Stromal cell of bone marrow (primary cell): Measurements from ENCODE around the gene HRAS.

Source experiments
- DNase-seq: peaks from one replicate; pipeline ENCODE4 v3.0.0-alpha.2; 2012; ENCODE audit warnings: low read depth

The HRAS gene

DNA sequence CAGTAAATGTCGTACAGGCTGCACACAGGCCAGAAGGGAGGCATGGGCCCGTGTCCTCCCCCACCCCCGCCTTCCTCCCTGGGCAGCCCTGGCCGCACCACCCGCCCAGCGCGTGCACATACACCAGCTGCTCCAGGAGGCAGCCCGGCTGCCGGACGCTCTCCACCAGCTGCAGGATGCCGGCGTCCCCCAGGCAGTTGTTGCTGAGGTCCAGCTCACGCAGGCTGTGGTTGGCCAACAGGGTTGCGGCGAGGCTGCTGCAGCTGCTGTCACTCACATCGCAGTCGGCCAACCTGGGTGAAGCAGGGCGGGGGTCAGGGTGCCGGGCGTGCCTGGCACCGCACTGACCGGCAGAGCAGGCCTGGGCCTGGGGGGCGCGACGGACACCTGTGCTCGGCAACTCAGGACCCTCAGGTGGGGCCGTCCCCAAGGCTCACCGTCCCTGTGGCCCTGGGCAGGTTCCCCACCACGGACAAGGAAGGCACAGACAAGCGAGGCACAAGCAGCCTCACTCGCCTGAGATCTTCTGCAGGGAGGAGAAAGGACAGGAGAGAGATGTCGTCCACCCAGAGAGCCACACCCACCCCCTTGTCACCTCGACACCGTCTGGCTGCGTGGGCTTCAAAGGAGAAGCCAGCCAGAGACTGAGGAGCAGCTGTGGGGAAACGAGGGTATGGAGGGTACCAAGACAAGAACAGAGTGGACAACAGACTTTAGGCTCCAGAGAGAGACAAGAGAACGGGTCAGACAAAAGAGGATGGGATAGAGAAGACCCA lies 40.4 kb downstream of the HRAS start:
- DNase-seq, result no peak

DNA sequence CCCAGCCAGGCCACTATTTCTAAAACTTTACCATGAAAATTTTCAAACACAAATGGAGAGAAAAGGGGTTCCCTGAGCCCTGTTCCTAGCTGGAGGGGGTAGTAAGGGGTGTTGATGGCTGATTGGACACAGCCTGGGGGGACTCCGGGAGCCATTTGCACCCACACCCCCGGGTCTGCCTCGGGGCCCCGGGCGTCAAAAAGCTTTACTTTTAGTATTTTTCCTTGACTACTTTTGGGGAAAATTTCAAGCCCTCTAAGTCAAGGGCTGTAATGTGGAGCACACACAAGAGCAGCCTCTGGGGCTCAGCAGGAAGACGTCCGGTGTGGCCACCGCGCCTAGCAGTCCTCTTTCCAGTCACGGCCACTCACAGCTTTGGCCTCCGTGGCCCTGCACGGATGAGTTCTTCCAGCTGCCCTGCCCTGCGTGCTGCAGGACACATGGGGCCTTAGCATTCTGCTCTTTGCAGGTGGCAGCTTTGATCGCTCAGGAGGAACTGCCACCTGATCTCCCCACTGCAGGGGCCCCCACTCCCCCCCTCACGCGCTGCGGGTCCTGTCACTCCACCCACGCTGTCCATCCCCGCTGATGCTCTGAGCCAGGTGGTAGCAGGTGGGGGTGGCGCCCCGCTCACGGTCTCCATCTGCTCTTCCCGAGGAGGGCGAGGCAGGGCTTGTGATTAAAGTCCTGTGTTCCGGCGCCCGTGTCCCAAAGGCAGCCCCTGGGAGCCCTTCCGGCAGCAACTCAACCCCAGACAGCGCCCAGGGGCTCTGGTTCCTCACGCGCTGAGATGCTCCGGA lies 42.7 kb downstream of the HRAS start:
- no peak for DNase-seq

DNA sequence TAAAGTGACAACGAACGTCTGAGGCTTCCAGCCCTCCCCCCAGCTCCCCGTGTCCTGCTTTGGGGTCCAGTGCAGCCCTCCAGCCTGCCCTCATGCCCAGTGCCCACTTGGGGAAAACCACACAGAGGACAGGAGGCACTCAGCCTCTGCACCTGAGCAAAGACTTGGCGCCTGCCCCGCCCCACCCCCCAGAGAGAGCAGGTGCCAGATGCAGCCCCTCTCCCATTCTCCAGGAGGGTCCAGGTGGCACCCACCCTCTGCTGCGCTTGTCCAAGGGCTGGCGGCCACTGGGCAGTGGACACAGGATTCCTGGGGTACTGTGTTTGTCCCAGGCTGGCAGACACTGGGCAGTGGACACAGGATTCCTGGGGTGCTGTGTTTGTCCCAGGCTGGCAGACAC lies 44.0 kb downstream of the HRAS start:
- DNase-seq, result no peak

DNA sequence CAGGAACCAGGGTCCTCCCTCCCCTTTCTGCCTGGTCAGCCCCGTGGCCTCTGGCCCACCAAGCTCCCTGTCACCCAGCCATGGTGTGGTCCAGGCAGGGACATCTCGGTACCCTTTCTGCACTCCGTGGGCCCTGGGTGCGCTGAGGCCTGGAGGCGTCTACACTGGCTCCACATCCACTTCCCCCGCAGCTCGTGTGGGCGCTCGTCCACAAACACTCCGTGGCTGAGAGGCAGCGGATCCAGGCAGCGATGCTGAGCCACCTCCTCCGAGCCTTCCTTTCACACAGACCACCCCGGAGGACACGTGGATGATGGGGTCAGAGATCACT lies 44.5 kb downstream of the HRAS start:
- no peak for DNase-seq

DNA sequence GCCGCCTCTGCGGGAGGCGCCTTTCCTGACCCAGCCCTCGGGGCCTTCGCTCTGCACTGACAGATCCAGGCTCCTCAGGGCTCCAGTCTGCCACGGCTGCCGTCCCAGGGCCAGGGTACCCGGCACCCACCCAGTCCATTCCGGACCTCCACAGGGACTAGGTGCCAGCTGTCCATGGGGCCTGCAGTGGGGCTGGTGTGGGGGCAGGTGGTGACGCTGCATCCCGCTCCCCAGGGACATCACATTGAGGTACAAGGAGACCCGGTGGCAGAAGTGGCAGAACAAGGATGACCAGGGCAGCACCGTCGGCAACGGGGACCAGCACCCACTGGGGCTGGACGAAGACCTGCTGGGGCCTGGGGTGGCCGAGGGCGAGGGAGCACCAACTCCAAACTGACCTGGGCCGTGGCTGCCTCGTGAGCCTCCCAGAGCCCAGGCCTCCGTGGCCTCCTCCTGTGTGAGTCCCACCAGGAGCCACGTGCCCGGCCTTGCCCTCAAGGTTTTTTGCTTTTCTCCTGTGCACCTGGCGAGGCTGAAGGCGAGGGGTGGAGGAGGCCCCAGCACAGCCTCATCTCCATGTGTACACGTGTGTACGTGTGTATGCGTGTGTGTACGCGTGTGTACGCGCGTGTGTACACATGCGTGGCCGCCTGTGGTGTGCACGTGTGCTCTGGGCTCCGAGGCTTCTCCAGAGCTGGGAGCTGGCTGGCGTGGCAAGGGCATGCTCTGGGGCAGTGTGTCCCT lies 45.0 kb downstream of the HRAS start:
- no peak for DNase-seq

DNA sequence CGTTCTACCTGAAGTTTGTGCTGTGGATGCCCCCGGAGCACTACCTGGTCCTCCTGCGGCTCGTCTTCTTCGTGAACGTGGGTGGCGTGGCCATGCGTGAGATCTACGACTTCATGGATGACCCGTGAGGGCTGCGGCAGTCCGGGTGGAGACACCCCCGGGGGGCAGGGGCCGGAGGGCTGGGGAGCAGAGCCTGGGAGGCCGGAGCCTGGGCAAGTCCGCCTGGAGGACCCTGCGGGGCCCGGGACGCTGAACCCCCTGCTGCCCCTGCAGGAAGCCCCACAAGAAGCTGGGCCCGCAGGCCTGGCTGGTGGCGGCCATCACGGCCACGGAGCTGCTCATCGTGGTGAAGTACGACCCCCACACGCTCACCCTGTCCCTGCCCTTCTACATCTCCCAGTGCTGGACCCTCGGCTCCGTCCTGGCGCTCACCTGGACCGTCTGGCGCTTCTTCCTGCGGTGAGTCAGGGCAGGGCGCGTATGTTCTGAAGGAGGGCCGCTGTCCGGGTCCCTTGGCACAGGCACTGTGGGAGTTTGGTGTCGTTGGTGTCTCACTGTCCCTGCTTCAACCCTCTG lies 45.7 kb downstream of the HRAS start:
- no peak for DNase-seq

DNA sequence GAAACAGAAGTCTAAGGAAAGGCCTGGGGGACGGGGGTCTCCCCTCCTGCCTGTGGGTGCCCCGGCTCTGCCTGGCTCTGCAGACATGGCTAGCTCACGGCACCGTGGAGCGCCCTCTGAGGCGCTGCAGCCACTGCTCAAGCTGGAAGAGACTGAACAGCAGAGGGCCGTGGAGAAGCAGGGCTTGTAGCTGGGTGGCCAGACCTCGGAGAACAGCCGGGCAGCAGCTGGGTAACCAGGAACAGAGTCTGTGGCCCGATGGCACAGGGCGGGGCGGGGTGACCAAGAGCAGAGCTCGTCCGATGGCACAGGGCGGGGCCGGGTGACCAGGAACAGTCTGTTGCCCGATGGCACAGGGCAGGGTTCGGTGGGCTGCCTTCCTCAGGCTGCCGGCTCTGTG lies 46.4 kb downstream of the HRAS start:
- DNase-seq, result no peak

DNA sequence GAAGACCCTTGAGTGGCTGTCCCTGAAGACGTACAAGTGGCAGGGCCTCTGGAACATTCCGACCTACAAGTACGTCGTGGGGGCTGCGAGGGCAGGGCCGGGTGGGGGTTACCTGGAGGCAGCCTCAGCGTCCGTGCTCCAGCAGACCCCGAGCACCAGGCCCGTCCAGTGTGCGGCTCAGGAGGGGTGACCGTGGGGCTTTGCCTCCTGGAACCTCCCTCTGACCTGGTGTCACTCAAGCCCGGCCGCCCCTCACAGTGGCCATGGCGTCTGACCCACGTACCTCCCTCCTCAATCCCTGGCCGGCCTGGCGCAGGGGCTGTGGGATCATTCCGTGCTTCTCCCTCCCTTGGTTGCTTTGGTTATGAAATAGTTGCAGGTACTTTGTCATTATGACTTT lies 46.8 kb downstream of the HRAS start:
- DNase-seq, result no peak

DNA sequence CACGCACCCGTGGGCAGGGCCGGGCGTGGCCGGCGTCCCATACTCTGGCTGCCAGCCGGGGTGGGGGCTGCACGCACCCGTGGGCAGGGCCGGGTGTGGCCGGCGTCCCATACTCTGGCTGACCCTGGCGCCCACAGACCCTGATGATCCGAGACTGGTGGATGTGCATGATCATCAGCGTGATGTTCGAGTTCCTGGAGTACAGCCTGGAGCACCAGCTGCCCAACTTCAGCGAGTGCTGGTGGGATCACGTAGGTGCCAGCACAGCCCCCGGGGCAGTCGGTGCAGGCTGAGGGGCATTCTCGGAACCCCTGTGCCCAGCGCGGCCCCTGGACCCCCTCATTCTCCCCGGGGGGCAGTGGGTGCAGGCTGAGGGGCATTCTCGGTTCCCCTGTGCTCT lies 47.3 kb downstream of the HRAS start:
- DNase-seq, result no peak

DNA sequence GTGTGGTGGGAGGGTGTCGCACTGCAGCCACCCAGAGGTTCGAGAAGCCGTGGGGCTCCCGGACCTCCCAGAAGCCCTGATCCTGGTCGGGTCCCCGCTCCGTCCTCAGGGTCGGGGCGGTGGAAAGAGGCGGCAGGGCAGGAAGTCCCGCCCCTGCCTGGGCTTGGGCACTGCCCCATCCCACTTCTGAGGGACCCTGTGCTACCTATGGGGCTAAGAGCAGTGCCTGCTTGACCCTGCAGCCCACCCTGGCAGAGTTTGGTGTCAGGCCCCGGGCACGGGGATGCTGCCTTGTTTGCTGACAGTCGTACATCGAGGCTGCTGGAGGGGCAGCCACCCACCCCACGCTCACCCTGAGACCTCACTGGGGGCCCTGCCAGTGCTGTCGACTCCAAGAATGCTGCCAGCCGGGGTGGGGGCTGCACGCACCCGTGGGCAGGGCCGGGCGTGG lies 47.8 kb downstream of the HRAS start:
- no peak for DNase-seq

DNA sequence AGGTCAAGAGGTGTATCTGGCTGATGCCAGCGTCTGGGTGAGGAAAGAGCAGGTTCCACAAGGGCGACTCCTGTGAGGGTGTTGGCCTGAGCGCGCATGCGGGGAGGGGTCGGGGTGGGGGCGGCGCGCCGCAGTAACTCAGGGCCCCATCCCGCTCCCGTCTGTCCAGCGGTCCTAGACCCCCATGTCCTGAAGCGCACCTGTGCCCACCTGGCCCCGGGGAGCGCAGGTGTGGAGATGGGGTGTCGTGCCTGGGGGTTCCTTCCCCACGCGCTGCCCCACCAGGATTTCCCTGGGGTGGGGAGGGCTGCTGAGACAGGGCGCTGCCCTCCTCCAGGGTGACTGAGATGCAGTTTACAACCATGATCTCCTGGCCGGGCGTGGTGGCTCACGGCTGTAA lies 49.2 kb downstream of the HRAS start:
- DNase-seq, result no peak

DNA sequence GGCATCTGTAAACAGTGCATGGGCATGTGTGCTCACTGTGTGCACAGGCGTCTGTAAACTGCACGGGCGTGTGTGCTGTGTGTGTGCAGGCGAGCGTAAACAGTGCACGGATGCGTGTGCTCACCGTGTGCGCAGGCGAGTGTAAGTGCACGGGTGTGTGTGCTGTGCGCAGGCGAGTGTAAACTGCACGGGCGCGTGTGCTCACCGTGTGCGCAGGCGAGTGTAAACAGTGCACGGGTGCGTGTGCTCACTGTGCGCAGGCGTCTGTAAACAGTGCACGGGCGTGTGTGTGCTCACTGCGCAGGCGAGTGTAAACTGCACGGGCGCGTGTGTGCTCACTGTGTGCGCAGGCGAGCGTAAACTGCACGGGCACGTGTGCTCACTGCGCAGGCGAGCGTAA lies 50.8 kb downstream of the HRAS start:
- DNase-seq, result no peak
